Activated CD4-positive, alpha-beta T cell treated with anti-CD3 and anti-CD28 coated beads, Interleukin-2, amount 10 ng/mL, durations not matched to agents 7 days and 5 days (primary cell): Measurements from ENCODE around the gene COL6A3. TPM values are rescaled to one million over a fixed set of nuclear protein-coding genes. Genes with fewer than 3 reads are reported as not detected.

Experiments used
- CTCF ChIA-PET: fragments of 350-600 bp; sonication (Branson Sonifier 250); formaldehyde crosslinking; loops from one replicate; lab custom pipeline; 2021; ENCODE audit warnings: antibody characterized with exemption; lab: Charles Lee
- POLR2A ChIA-PET: fragments of 350-600 bp; sonication (Branson Sonifier 250); formaldehyde crosslinking; loops from one replicate; lab custom pipeline; 2021; ENCODE audit warnings: antibody characterized with exemption; lab: Charles Lee
- DNase-seq: peaks from one replicate; pipeline ENCODE4 v3.0.0-alpha.2; 2020
- H3K27ac Mint-ChIP-seq: one replicate; pipeline ENCODE4 v1.8.0; 2021; ENCODE audit warnings: mild to moderate bottlenecking, moderate library complexity, mixed read lengths
- H3K27me3 Mint-ChIP-seq: one replicate; pipeline ENCODE4 v1.8.0; 2021; ENCODE audit warnings: mixed read lengths
- H3K36me3 Mint-ChIP-seq: one replicate; pipeline ENCODE4 v1.8.0; 2021; ENCODE audit warnings: low read depth, mixed read lengths
- H3K4me1 Mint-ChIP-seq: one replicate; pipeline ENCODE4 v1.8.0; 2021; ENCODE audit warnings: mixed read lengths
- H3K4me3 Mint-ChIP-seq: one replicate; pipeline ENCODE4 v1.8.0; 2021; ENCODE audit warnings: mild to moderate bottlenecking, moderate library complexity, mixed read lengths
- H3K9me3 Mint-ChIP-seq: one replicate; pipeline ENCODE4 v1.8.0; 2021; ENCODE audit warnings: mixed read lengths
- total RNA-seq, 2 experiments: library from RNA; stranded (reverse); gene quantifications; one replicate each; pipeline ENCODE4 v1.2.3, GENCODE V29; 2021

COL6A3 gene
- total RNA-seq, 2 experiments from 2014 or later, result 0.87 to 0.92 TPM

GRCh38 chr2:237408335-237409000, 5.5 kb downstream of the COL6A3 start:
- Mint-ChIP-seq H3K27ac (no peak overlapping the region), H3K4me1 (no peaks in the 10 kb centered on the region), H3K4me3 (no peak overlapping the region), H3K27me3 (no peaks in the 10 kb centered on the region), H3K36me3 (no peaks in the 10 kb centered on the region), H3K9me3 (no peaks in the 10 kb centered on the region)
- DNase-seq, result no peak
- CTCF ChIA-PET, result interaction anchor here (1.4 kb wide), 1 partner anchor 13 kb away, joined by 3 read pairs; no protein-coding TSS in a partner anchor
- POLR2A ChIA-PET, result no interaction called here

- H3K4me1 Mint-ChIP-seq, result no peaks in the 10 kb centered on the region
- no peaks in the 10 kb centered on the region for H3K27me3 Mint-ChIP-seq
- no peak overlapping the region for H3K4me3 Mint-ChIP-seq
- POLR2A ChIA-PET, result no interaction called here
- DNase-seq, result no peak
- CTCF ChIA-PET, result no interaction called here
- no peaks in the 10 kb centered on the region for H3K9me3 Mint-ChIP-seq
- no peak overlapping the region for H3K27ac Mint-ChIP-seq
- H3K36me3 Mint-ChIP-seq, result no peaks in the 10 kb centered on the region
Measured at GRCh38 chr2:237407700-237408099, 6.3 kb downstream of the COL6A3 start.

GRCh38 chr2:237406371-237406895, 7.5 kb downstream of the COL6A3 start:
- no peaks in the 10 kb centered on the region for H3K27me3 Mint-ChIP-seq

GRCh38 chr2:237405605-237406004, 8.4 kb downstream of the COL6A3 start:
- Mint-ChIP-seq H3K36me3 (no peaks in the 10 kb centered on the region), H3K27ac (no peak overlapping the region), H3K9me3 (no peaks in the 10 kb centered on the region), H3K4me3 (no peak overlapping the region), H3K27me3 (no peaks in the 10 kb centered on the region), H3K4me1 (no peaks in the 10 kb centered on the region)
- CTCF ChIA-PET, result interaction anchor here (1.4 to 1.6 kb wide), 2 partner anchors 13 to 64 kb away, joined by 3 to 4 read pairs; no protein-coding TSS in a partner anchor
- POLR2A ChIA-PET, result no interaction called here
- DNase-seq, result no peak

More at GRCh38 chr2:237406371-237406895, 7.5 kb downstream of the COL6A3 start:
- H3K36me3 Mint-ChIP-seq, result no peaks in the 10 kb centered on the region
- ChIA-PET CTCF (interaction anchor here (0.5 to 1.6 kb wide), 4 partner anchors 12 to 107 kb away, joined by 3 to 6 read pairs (median 4); no protein-coding TSS in a partner anchor), POLR2A (no interaction called here)
- DNase-seq, result no peak
- no peak overlapping the region for H3K4me3 Mint-ChIP-seq
- no peaks in the 10 kb centered on the region for H3K4me1 Mint-ChIP-seq
- no peaks in the 10 kb centered on the region for H3K9me3 Mint-ChIP-seq
- no peak overlapping the region for H3K27ac Mint-ChIP-seq

- ChIA-PET CTCF (interaction anchor here (1.4 to 1.6 kb wide), 2 partner anchors 13 to 65 kb away, joined by 3 to 4 read pairs; no protein-coding TSS in a partner anchor), POLR2A (no interaction called here)
- Mint-ChIP-seq H3K9me3 (no peaks in the 10 kb centered on the region), H3K4me3 (no peak overlapping the region), H3K36me3 (no peaks in the 10 kb centered on the region), H3K4me1 (no peaks in the 10 kb centered on the region), H3K27ac (no peak overlapping the region), H3K27me3 (no peaks in the 10 kb centered on the region)
- no peak for DNase-seq
Measured at GRCh38 chr2:237405006-237405559, 8.9 kb downstream of the COL6A3 start.

- ChIA-PET CTCF (no interaction called here), POLR2A (no interaction called here)
- Mint-ChIP-seq H3K9me3 (no peaks in the 10 kb centered on the region), H3K27ac (no peak overlapping the region), H3K36me3 (no peaks in the 10 kb centered on the region), H3K4me3 (no peak overlapping the region), H3K4me1 (no peaks in the 10 kb centered on the region), H3K27me3 (no peaks in the 10 kb centered on the region)
- DNase-seq, result no peak
Measured at GRCh38 chr2:237404413-237404812, 9.6 kb downstream of the COL6A3 start.

- CTCF ChIA-PET, result interaction anchor here (1.0 to 1.8 kb wide), 3 partner anchors 10 to 67 kb away, joined by 3 read pairs; no protein-coding TSS in a partner anchor
- H3K4me1 Mint-ChIP-seq, result no peaks in the 10 kb centered on the region
- POLR2A ChIA-PET, result no interaction called here
- H3K27me3 Mint-ChIP-seq, result no peaks in the 10 kb centered on the region
- no peak for DNase-seq
- H3K9me3 Mint-ChIP-seq, result no peaks in the 10 kb centered on the region
- no peaks in the 10 kb centered on the region for H3K36me3 Mint-ChIP-seq
- no peak overlapping the region for H3K4me3 Mint-ChIP-seq
- no peak overlapping the region for H3K27ac Mint-ChIP-seq
Measured at GRCh38 chr2:237403024-237403882, 10.7 kb downstream of the COL6A3 start.

GRCh38 chr2:237400199-237400598, 13.8 kb downstream of the COL6A3 start:
- H3K4me1 Mint-ChIP-seq, result no peaks in the 10 kb centered on the region
- DNase-seq, result no peak
- H3K9me3 Mint-ChIP-seq, result no peaks in the 10 kb centered on the region
- H3K27me3 Mint-ChIP-seq, result no peaks in the 10 kb centered on the region
- H3K36me3 Mint-ChIP-seq, result no peaks in the 10 kb centered on the region
- ChIA-PET POLR2A (no interaction called here), CTCF (interaction anchor here (1.1 to 2.0 kb wide), 2 partner anchors 10 to 19 kb away, joined by 5 to 10 read pairs; no protein-coding TSS in a partner anchor)
- no peak overlapping the region for H3K27ac Mint-ChIP-seq
- no peak overlapping the region for H3K4me3 Mint-ChIP-seq

GRCh38 chr2:237397072-237397471, 16.9 kb downstream of the COL6A3 start:
- Mint-ChIP-seq H3K36me3 (no peaks in the 10 kb centered on the region), H3K27ac (no peak overlapping the region), H3K4me1 (no peaks in the 10 kb centered on the region), H3K9me3 (no peaks in the 10 kb centered on the region), H3K27me3 (no peaks in the 10 kb centered on the region), H3K4me3 (no peak overlapping the region)
- DNase-seq, result no peak
- ChIA-PET CTCF (no interaction called here), POLR2A (no interaction called here)

GRCh38 chr2:237393523-237393922, 20.4 kb downstream of the COL6A3 start:
- H3K36me3 Mint-ChIP-seq, result no peaks in the 10 kb centered on the region
- ChIA-PET CTCF (interaction anchor here (1.3 to 1.7 kb wide), 3 partner anchors 9 to 28 kb away, joined by 3 to 8 read pairs (median 3); no protein-coding TSS in a partner anchor), POLR2A (no interaction called here)
- no peak overlapping the region for H3K4me3 Mint-ChIP-seq
- H3K9me3 Mint-ChIP-seq, result no peaks in the 10 kb centered on the region
- DNase-seq, result no peak
- H3K27me3 Mint-ChIP-seq, result no peaks in the 10 kb centered on the region
- no peak overlapping the region for H3K27ac Mint-ChIP-seq
- H3K4me1 Mint-ChIP-seq, result no peaks in the 10 kb centered on the region

- POLR2A ChIA-PET, result no interaction called here
- H3K4me1 Mint-ChIP-seq, result no peaks in the 10 kb centered on the region
- H3K4me3 Mint-ChIP-seq, result no peak overlapping the region
- DNase-seq, result no peak
- H3K27me3 Mint-ChIP-seq, result no peaks in the 10 kb centered on the region
- no peaks in the 10 kb centered on the region for H3K36me3 Mint-ChIP-seq
- CTCF ChIA-PET, result interaction anchor here (1.7 kb wide), 1 partner anchor 29 kb away, joined by 8 read pairs; no protein-coding TSS in a partner anchor
- no peaks in the 10 kb centered on the region for H3K9me3 Mint-ChIP-seq
- H3K27ac Mint-ChIP-seq, result no peak overlapping the region
Measured at GRCh38 chr2:237392186-237392585, 21.8 kb downstream of the COL6A3 start.

- no peak for DNase-seq
- no peak overlapping the region for H3K27ac Mint-ChIP-seq
- CTCF ChIA-PET, result no interaction called here
- no peaks in the 10 kb centered on the region for H3K4me1 Mint-ChIP-seq
- H3K36me3 Mint-ChIP-seq, result no peaks in the 10 kb centered on the region
- no peaks in the 10 kb centered on the region for H3K27me3 Mint-ChIP-seq
- no peak overlapping the region for H3K4me3 Mint-ChIP-seq
- H3K9me3 Mint-ChIP-seq, result no peaks in the 10 kb centered on the region
- POLR2A ChIA-PET, result no interaction called here
Measured at GRCh38 chr2:237391140-237391539, 22.8 kb downstream of the COL6A3 start.
